GM12891 (cell line): Measurements from ENCODE around the gene CRYZL1.

ENCODE experiments used
- POLR2A ChIP-seq: IDR thresholded peaks from 2 replicates; pipeline ENCODE4 v1.6.1; 2011; ENCODE audit warnings: low read depth, low read length, control low read depth
- POLR2AphosphoS5 ChIP-seq: IDR thresholded peaks from 2 replicates; pipeline ENCODE4 v1.6.1; 2011; ENCODE audit warnings: low read depth, low read length, control low read depth
- TAF1 ChIP-seq: IDR thresholded peaks from 2 replicates; pipeline ENCODE4 v1.6.1; 2011; ENCODE audit warnings: low read depth, low read length, control low read depth

DNA sequence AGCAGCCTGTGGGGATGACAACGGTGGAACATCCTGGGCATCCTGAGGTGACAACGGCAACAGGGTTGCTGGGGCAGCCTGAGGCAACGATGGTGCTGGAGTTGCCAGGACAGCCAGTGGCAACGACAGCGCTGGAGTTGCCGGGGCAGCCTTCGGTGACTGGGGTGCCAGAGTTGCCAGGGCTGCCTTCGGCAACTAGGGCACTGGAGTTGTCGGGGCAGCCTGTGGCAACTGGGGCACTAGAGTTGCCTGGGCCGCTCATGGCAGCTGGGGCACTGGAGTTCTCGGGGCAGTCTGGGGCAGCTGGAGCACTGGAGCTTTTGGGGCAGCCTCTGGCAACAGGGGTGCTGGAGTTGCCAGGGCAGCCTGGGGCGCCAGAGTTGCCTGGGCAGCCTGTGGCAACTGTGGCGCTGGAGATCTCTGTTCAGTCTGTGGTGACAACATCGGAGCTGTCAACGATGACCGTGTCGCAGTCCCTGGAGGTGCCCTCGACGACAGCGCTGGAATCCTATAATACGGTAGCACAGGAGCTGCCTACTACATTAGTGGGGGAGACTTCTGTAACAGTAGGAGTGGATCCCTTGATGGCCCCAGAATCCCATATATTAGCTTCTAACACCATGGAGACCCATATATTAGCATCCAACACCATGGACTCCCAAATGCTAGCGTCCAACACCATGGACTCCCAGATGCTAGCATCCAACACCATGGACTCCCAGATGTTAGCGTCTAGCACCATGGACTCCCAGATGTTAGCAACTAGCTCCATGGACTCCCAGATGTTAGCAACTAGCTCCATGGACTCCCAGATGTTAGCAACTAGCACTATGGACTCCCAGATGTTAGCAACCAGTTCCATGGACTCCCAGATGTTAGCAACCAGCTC lies 90.5 kb downstream of the CRYZL1 start:
- TF ChIP-seq POLR2AphosphoS5, result peak; percentile 46; the same call in 1 of the 2 replicates
- TF ChIP-seq POLR2A, result no peak; the same call in none of the 2 replicates
- no peak for TF ChIP-seq TAF1
